Measurements from ENCODE around the gene PRDX1.
"Not testable (repeated sequence)": the region's sequence is repeated elsewhere in the genome, so short reads cannot be mapped to it uniquely, and the experiment has no call there.

DNA sequence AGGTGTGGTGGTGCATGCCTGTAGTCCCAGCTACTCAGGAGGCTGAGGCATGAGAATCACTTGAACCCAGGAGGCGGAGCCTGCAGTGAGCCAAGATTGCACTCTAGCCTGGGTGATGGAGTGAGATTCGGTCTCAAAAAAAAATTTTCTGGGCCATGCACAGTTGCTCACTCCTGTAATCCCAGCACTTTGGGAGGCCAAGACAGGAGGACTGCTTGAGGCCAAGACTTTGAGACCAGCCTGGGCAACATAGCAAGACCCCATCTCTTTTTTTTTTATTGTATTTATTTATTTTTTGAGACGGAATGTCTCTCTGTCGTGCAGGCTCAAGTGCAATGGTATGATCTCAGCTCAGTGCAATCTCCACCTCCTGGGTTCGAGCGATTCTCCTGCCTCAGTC is 47.5 kb downstream of the PRDX1 start:
- TF ChIP-seq, protein P1, sequence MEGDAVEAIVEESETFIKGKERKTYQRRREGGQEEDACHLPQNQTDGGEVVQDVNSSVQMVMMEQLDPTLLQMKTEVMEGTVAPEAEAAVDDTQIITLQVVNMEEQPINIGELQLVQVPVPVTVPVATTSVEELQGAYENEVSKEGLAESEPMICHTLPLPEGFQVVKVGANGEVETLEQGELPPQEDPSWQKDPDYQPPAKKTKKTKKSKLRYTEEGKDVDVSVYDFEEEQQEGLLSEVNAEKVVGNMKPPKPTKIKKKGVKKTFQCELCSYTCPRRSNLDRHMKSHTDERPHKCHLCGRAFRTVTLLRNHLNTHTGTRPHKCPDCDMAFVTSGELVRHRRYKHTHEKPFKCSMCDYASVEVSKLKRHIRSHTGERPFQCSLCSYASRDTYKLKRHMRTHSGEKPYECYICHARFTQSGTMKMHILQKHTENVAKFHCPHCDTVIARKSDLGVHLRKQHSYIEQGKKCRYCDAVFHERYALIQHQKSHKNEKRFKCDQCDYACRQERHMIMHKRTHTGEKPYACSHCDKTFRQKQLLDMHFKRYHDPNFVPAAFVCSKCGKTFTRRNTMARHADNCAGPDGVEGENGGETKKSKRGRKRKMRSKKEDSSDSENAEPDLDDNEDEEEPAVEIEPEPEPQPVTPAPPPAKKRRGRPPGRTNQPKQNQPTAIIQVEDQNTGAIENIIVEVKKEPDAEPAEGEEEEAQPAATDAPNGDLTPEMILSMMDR (IDR thresholded peaks at IDR 0.05), result not testable (repeated sequence)
- TF ChIP-seq POLR2A (IDR thresholded peaks at IDR 0.05), result not testable (repeated sequence)
